HuH-7 (cell line): ENCODE measurements around the gene FOXS1.
"Not testable (repeated sequence)": the region's sequence is repeated elsewhere in the genome, so short reads cannot be mapped to it uniquely, and the experiment has no call there.

Experiments
- DNase-seq: peaks from one replicate; pipeline ENCODE4 v3.0.0; 2011; ENCODE audit warnings: low spot score

The FOXS1 gene

DNA sequence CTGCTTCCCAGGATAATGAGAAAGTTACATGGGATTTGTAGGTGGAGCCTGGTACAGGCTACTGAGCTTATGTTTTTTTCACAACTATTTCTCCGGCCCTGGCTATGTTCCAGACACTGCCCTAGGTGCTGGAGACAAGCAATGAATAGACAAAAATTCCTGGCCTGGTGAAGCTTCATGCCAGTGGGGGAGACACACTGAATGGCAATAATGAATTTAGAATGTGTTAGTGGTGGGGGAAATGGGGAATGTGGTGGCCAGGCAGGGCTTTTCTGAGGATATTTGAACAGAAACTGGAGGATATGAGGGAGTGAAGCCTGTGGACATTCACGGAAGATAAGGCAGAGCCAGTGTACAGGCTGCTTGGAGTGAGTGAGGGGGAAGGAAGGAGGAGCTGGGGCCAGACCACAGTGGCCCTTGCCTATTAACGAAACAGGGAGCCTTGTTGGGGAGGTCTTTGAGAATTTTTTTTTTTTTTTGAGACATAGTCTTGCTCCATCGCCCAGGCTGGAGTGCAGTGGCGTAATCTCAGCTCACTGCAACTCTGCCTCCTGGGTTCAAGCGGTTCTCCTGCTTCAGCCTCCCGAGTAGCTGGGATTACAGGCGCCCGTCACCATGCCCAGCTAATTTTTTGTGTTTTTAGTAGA lies 6.6 kb downstream of the FOXS1 start:
- DNase-seq: no peak

DNA sequence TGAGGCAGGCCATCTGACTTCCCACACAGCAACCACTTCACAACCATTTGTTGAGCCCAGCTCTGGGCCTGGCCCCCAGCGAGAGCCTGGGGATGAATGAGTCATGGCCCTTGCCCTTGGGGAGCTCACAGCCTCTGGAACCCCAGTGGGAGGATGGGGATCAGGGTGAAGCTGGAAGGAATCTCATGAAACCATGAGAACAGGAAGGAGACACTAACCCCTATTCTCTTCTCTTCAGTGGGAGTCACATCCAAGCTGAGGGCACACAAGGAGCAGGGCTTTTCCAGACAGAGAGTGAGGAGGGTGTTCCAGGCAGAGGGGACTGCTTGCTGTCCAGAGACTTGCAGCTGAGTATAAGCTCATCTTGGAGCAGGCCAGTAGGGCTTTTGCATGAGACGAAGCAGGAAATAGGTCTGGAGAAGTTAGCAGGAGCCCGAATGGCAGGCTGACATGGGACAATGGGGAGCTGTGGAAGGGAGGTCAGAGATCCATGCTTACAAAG lies 7.5 kb downstream of the FOXS1 start:
- DNase-seq: no peak

DNA sequence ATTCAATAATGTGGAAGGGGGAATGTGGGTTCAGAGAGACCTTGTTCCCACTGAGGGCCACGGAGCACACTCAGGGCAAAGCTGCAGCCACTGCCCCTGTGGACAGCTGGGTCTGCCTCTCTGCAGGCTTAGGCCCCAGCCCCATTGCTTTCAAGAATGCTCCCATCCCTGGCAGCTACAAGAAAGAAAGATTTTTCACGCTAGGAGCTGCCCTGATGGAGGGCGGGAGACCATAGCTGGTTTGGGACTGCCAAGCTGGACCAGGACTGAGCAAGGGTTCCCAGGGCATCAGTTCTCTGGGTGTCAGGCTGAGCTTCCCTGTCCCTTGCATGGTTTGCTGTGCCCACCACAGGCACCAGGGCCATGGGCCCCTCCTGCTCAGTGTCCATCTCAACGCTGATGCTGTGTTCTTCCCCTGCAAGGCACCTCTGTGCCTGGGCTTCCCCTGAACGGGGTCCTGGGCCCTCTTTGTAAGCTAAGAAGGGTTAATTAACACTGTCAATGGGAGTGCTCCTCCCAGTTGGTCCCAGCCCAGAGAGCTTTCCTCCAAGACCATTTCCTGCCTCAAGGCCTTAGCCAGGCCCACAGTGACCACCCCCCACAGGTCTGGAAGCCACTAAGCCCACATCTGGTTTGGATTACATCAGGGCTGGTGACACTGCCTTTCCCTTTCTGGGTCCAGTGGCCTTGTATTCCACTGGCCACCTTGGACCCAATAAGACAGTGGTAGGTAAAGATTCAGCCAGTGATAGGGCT lies 8.4 kb downstream of the FOXS1 start:
- no peak for DNase-seq

DNA sequence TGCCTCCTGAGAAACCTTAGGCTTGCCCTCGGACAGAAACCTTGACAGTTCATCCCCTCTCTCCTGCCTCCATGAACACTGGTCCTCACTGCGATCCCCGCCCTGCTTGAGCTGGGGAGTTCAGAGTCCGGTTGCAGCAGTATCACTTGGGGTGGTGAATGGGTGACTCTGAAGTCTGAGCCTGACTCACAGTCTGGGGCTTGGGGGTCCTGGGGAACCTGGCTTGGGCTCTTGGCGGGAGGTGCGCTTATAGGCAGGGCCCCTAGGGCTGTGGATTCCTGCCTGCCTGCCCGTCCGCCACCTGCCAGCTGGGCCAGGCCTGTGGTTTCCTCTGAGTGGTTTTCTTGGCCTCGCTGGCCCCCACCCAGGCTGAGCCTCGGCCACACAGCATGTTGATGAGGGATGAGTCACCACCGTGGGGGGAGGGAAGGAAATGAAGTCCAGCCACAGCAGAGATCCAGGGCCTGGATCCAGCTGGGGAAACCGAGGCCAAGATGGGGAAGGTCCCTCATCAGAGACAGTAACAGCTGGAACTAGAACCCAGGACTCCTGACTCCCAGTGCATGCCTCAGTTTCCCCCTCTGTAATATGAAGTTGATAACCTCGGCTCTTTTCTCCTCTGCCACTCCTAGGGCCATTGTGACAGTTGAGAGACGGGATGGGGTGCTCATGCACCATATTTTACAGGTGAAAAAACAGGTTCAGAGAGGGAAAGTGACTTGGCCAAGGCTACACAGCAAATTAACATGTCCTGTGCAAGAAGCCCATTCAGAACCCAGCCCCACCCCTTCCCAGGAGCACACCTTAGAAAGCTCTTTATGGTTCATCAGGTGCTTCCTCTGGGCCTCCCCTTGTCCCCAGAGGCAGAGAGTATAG lies 9.2 kb downstream of the FOXS1 start:
- peak; percentile 54 for DNase-seq

DNA sequence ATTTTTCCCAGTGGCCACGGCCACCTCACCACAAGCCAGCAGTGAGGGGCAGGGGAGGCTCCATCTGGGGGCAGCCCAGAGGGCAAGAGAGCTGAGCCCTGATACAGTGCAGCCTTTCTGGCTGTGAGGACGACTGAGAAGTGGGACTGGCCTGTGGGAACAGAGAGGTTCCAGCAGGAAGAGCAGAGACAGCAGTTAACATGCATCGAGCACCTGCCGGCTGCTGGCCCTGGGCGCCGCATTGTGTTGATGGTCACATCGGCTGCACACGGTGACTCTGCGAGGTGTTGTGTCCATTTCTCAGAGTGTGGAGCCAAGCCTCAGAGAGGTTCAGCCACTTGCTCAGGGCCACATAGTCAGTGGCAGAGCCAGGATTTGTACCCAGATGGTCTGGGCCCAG lies 9.8 kb downstream of the FOXS1 start:
- DNase-seq: no peak

DNA sequence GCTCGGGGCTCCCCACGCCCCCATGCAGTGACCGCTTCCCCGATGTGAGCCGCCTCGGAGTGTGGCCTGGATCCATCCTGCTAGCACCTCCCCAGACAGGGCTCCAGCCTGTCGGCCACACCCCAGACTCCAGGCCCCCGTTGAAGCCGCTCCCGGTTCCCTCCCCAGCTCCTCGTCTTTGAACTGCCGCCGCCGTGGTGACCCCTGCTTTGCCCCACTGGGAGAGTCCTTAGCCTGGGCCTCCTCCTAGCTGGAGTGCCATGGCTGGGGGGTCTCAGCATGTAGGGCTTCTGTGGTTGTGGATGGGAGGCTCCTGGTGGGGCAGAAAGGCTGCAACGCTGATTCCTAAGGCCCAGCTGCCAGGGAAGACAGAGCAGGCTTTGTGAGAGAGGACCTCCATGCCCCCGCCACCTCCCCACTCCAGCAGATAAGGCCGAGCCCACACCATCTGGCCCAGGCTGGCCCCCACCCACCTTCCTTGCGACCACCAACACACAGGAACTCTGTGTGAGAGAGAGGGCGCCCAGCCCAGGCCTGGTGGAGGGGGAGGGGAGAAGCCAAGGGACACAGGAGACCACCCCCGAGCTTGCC lies 11.4 kb downstream of the FOXS1 start:
- DNase-seq: no peak

DNA sequence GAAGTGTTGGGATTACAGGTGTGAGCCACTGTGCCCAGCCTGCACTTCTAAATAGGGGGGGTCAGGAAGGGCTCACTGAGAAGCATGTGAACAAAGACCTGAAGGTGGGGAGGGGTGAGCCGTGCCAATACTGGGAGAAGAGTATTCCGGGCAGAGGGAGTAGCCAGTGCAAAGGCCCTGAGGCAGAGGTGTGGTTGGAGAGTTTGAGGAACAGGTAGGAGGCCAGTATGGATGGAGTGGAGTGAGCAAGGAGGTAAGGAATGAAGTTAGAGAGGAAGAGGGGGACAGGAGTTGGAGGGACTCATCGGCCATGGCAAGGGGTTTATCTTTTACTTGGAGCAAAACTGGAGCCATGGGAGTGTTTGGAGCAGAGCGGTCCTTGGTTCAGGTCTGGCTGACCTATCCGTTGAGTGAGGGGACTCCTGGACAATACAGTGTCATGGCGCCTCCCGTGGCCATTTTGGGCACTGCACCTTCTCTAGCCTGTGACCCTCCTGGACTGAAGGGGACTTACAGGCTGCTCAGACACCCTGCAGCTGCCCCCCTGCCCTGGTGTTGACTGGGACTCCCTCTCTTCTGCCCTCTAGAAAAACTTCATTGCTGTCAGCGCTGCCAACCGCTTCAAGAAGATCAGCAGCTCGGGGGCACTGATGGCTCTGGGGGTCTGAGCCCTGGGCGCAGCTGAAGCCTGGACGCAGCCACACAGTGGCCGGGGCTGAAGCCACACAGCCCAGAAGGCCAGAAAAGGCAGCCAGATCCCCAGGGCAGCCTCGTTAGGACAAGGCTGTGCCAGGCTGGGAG lies 12.1 kb downstream of the FOXS1 start:
- DNase-seq: peak; percentile 98

DNA sequence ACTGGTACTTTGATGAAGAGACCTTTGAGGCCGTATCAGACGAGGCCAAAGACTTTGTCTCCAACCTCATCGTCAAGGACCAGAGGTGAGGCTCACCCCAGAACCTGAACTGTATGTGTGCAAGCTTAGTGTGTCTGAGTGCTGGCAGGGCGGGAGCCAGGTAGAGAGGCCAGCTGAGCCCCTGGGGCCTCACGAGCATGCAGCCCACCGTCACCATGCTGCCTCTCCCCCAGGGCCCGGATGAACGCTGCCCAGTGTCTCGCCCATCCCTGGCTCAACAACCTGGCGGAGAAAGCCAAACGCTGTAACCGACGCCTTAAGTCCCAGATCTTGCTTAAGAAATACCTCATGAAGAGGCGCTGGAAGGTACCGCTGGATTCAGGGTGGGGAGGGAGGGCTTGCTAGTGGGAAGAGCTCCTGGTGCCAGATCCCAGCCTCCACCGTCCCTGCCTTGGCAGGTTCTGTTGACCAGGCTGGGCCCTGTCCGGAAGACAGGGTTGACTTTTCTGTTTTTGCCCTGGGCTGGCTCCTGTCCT lies 13.6 kb downstream of the FOXS1 start:
- no peak for DNase-seq

DNA sequence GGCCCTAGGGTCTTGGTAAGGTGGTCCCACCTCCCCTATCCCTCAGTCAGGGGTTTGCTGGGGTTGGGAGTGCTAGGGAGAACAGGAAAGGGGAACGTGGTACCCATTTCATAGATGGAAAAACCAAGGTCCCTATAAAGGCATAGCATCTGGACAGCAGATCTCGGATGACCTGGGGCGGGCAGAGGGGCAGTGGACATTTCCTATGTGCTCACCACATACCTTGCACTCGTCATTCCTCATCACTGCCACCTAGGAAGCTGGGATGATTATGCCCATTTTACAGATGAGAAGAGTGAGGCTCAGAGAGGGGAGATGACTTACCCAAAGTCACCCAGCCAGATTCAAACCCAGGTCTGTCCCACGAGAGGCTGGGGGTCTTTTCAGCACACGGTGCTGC lies 14.2 kb downstream of the FOXS1 start:
- no peak for DNase-seq

DNA sequence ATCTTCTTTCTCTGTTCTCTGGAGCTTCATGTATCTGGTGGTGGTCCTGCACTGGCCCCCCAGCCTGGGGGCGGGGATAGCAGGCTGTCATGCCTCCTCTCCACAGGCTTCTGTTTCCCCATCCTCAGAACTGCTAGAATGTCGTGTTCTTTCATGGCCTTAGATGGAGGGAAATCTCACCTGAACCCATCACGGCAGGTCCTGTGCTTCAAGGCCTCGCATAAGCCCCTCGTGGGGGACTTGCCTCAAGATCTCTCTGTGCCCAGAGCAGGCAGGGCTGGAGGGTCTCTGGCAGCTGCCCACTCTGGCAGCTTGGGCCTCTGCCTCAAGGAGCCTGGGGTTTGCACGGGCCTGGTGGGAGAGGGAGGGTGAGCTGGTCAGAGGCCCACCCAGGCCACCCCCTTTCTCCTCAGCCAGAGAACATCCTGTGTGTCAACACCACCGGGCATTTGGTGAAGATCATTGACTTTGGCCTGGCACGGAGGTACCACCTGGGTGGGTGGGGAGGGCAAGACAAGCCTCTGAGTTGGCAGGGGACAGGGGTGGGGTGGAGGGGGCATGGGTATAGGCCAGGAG lies 14.9 kb downstream of the FOXS1 start:
- DNase-seq: no peak

DNA sequence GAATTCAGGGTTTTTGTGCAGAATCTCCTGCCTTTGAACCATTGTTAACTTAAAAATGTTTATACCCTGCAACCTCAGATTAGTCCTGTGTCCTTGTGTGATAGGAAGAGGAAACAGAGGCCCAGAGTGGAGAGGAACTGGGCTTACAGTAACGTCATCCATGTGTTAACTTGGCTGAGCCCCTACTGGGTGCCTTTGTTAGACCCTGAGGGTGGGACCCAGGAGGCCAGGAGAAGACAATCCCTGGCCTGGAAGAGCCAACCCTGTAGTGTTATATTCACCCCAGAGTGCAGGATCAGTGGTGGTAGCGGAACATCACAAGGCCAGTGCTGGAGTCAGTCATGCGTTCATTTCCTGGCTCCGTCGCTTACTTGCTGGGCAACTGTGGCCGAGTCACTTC lies 15.7 kb downstream of the FOXS1 start:
- no peak for DNase-seq

DNA sequence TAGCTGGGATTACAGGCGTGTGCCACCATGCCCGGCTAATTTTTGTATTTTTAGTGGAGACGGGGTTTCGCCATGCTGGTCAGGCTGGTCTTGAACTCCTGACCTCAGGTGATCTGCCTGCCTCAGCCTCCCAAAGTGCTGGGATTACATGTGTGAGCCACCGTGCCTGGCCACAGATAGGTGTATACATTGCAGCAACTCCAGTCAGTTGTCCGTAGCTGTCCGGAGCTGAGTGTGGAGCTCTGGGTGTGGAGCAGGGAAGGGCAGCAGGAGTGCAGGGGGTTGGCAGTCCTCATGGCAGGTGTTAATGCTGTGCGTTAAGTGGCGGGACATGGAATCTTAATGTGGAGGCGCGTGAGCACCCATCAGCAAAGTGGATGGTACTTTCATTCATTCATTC lies 17.4 kb downstream of the FOXS1 start:
- not testable (repeated sequence) for DNase-seq

DNA sequence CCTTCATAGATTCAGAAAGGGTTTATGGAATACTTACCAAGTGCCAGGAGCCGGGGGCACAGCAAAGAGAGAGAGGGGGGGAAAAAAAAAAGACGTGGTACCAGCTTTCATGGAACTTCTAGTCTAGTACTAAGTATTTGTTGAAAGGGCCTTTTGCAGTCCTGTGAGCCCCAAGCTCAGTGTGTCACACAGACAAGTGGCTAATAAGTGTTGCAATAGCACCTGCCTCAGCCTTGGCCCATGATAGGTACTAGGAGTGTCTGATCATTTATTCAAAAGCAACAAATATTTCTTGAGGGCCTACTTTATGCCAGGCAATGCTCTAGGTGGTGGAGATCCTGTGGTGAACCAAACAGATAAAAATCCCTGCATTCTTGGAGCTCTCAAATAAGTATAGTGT lies 18.3 kb downstream of the FOXS1 start:
- DNase-seq: no peak

DNA sequence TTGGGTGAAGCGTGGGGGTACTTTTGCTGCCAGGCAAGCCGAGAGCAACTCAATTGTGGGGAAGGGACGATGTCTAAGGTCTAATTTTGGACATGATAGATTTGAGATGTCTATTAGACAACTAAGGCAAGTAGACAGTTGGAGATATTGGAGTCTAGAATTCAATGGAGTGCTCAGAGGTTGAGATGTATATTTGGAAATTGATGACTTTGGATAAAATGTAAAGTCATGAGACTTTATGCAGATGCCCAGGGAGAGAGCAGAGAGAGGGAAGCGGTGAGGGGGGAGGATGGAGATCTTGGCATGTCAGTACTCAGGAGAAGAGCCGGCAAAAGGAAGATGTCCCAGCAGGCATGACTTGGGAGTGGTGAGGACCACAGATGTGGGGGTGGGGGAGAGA lies 19.3 kb downstream of the FOXS1 start:
- DNase-seq: no peak

DNA sequence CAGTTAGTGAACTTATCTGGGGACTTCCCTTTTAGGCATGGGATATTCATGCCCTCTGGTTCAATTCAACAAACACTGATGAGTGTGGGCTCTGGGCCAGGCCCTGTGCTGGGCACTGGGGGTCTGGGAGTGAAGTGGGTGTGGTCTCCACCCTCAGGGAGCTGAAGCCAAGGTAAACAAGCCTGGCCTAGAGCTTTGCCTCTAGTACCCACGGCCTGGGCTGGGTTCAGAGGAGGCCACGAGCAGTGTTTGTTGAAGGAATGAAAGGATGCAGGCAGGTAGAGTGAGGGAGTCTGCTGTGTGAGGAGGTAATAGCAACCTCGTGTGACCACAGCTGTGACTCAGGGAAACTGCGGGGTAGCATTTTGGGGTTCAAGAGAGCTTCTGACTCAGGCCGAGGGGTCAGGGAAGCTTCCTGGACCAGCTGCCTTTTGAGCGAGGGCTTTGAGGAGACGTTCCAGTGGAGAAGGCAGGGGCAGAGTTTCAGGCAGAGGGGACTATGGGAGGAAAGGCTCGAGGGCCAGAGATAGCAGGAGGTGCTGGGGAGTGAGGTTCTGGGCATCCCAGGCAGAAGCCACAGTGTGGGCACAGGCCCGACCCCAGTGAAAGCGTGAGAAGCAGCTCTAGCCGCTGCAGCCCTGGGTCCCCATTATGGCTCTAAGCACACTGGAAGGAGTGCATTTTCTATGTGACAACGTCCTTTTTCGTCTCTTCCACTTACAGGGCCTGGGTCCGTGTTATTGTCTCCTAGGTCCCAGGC lies 20.7 kb downstream of the FOXS1 start:
- no peak for DNase-seq

DNA sequence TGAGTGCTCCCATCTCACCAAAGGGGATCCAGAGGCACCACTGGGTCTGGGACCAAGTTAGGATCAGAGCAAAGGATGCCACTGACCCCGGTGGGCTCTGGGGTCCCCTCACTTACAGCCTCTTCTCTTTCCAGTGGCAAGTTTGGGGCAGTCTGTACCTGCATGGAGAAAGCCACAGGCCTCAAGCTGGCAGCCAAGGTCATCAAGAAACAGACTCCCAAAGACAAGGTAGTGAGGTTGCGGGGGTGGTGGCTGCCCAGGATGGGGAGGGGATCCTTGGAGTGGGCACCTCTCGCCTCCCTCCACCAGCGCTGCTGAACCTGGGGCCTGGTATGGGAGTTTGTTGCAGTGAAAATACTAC lies 21.3 kb downstream of the FOXS1 start:
- no peak for DNase-seq

DNA sequence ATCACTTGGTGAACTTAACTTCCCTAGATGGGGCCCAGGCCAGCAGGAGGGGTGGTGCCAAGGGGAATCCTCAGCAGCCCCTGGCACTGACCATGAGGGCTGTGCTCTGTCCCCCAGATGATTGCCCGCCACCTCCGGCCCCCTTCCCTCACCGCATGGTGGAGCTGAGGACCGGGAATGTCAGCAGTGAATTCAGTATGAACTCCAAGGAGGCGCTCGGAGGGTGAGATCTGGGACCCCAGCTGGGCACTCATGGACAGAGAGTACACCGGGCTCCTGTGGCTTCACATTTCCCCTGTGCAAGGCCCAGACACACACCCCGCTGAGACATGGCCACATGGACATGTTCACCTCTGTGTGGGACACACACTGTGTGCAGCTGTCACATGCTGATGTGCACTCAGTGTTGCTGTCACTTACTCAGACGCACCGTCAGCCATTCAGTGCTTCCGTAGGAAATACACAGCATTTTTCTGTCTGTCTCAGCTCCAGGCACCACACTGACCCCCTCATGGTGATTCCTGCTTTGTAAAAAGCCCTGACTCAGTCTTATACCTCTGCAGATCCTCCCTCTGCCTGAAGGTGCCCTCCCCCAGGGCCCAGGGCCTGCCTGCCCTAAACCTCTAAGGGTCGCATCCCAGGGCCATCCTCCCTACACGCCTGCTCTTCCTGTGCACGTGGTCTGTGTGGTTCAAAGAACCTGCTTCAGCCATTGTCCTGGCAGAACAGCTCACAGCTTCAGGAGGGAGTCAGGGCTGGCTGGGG lies 21.9 kb downstream of the FOXS1 start:
- DNase-seq: no peak

DNA sequence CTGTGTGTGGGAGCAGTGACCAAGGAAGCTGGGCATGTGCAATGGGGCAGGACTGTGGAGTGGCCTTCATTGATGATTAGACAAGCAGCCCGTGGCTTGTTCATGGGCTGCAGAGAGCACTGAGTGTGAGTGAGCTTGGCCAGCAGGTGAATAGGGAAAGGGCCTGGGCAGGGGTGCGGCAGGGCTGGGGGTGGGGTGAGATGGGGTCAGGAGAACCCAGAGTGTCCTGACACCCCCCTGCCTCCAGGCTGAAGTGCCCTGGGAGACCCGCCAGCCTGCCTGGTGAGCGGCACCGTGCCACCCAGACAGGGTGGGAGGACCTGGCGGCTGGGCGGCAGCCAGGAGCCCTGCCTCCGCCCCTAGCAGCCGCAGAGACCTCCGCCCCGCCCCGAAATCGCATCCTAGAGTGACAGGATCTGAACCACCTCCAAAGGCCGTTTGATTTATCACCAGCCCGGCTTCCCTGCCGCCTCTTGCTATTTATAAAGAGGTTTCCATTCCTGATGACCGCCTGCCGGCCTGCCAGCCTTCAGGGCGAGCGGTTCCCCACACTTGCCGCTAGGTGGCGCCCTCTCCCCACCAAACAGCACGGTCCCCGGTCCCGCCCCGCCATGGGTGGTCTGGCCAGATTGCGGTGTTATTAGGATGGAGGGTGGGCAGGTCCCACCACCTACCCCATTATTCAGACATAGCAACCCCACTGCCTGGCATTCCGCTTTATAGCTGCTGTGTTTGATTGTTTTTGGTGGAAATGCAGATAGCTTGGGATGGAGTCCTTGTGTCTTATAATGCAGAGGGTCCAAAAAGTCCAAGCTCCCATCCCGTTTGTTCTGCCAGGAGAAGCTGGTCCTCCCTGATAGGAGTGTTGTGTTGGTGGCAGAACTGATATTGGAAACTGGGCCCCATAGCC lies 22.7 kb downstream of the FOXS1 start:
- DNase-seq: peak; percentile 96
